ENCODE results near the gene CD3D. TPM values are rescaled to one million over a fixed set of nuclear protein-coding genes. Genes with fewer than 3 reads are reported as not detected.

Gene CD3D
- total RNA-seq, 1 experiment from 2014 or later = not detected

GRCh38 chr11:118320515-118320914 lies 22.0 kb downstream of the CD3D start:
- H3K27ac Mint-ChIP-seq (ENCODE audit: unreplicated experiment) = no peak overlapping the region
- CTCF ChIA-PET = no interaction called here
- no TSS peak for BruUV-seq (replicated peaks)
- intact Hi-C loops (cut with micrococcal nuclease; ENCODE audit: unreplicated experiment) = no loop called here
- no peak for DNase-seq
- H3K4me3 Mint-ChIP-seq (ENCODE audit: low read depth, unreplicated experiment) = no peak overlapping the region
- H3K4me1 Mint-ChIP-seq (ENCODE audit: low read depth, unreplicated experiment) = peaks cover 33% of the 10 kb centered on the region
- H3K36me3 Mint-ChIP-seq (ENCODE audit: insufficient read depth, unreplicated experiment) = no peaks in the 10 kb centered on the region
- H3K27me3 Mint-ChIP-seq (ENCODE audit: unreplicated experiment) = no peaks in the 10 kb centered on the region
- peaks cover 2% of the 10 kb centered on the region for H3K9me3 Mint-ChIP-seq (ENCODE audit: low read depth, unreplicated experiment)
- no peak for TF ChIP-seq CTCF (IDR thresholded peaks at IDR 0.05; ENCODE audit: unreplicated experiment)

- peaks cover 2% of the 10 kb centered on the region for H3K9me3 Mint-ChIP-seq (ENCODE audit: low read depth, unreplicated experiment)
- no peak for TF ChIP-seq CTCF (IDR thresholded peaks at IDR 0.05; ENCODE audit: unreplicated experiment)
- H3K4me1 Mint-ChIP-seq (ENCODE audit: low read depth, unreplicated experiment) = peaks cover 41% of the 10 kb centered on the region
- no peak overlapping the region for H3K27ac Mint-ChIP-seq (ENCODE audit: unreplicated experiment)
- H3K36me3 Mint-ChIP-seq (ENCODE audit: insufficient read depth, unreplicated experiment) = no peaks in the 10 kb centered on the region
- H3K4me3 Mint-ChIP-seq (ENCODE audit: low read depth, unreplicated experiment) = no peak overlapping the region
- no peak for DNase-seq
- intact Hi-C loops (cut with micrococcal nuclease; ENCODE audit: unreplicated experiment) = no loop called here
- BruUV-seq (replicated peaks) = no TSS peak
- CTCF ChIA-PET = no interaction called here
- H3K27me3 Mint-ChIP-seq (ENCODE audit: unreplicated experiment) = no peaks in the 10 kb centered on the region
These were observed 23.2 kb downstream of the CD3D start for GRCh38 chr11:118319337-118319707.

GRCh38 chr11:118318581-118319336 lies 23.7 kb downstream of the CD3D start:
- CTCF ChIA-PET = no interaction called here
- no peaks in the 10 kb centered on the region for H3K27me3 Mint-ChIP-seq (ENCODE audit: unreplicated experiment)
- intact Hi-C loops (cut with micrococcal nuclease; ENCODE audit: unreplicated experiment) = no loop called here

GRCh38 chr11:118318124-118318523 lies 24.4 kb downstream of the CD3D start:
- H3K27me3 Mint-ChIP-seq (ENCODE audit: unreplicated experiment) = no peaks in the 10 kb centered on the region
- TF ChIP-seq CTCF (IDR thresholded peaks at IDR 0.05; ENCODE audit: unreplicated experiment) = no peak

More at GRCh38 chr11:118318581-118319336, 23.7 kb downstream of the CD3D start:
- no TSS peak for BruUV-seq (replicated peaks)
- no peak for DNase-seq
- Mint-ChIP-seq H3K27ac (ENCODE audit: unreplicated experiment) (no peak overlapping the region), H3K4me1 (ENCODE audit: low read depth, unreplicated experiment) (peaks cover 41% of the 10 kb centered on the region), H3K9me3 (ENCODE audit: low read depth, unreplicated experiment) (peaks cover 2% of the 10 kb centered on the region), H3K4me3 (ENCODE audit: low read depth, unreplicated experiment) (no peak overlapping the region), H3K36me3 (ENCODE audit: insufficient read depth, unreplicated experiment) (no peaks in the 10 kb centered on the region)
- no peak for TF ChIP-seq CTCF (IDR thresholded peaks at IDR 0.05; ENCODE audit: unreplicated experiment)

More at GRCh38 chr11:118318124-118318523, 24.4 kb downstream of the CD3D start:
- CTCF ChIA-PET = no interaction called here
- Mint-ChIP-seq H3K4me3 (ENCODE audit: low read depth, unreplicated experiment) (no peak overlapping the region), H3K36me3 (ENCODE audit: insufficient read depth, unreplicated experiment) (no peaks in the 10 kb centered on the region), H3K4me1 (ENCODE audit: low read depth, unreplicated experiment) (peaks cover 41% of the 10 kb centered on the region), H3K27ac (ENCODE audit: unreplicated experiment) (no peak overlapping the region), H3K9me3 (ENCODE audit: low read depth, unreplicated experiment) (peaks cover 2% of the 10 kb centered on the region)
- no peak for DNase-seq
- intact Hi-C loops (cut with micrococcal nuclease; ENCODE audit: unreplicated experiment) = no loop called here
- no TSS peak for BruUV-seq (replicated peaks)
